PC-3 (cell line): Measurements from ENCODE around the gene ISG20. TPM values are rescaled to one million over a fixed set of nuclear protein-coding genes. Genes with fewer than 3 reads are reported as not detected.

Experiments
- ATAC-seq: fragments of 200-7000 bp; cut with Tn5 transposase; 2 replicates; pipeline ENCODE4 v1.9.1; 2020; ENCODE audit warnings: mild to moderate bottlenecking, moderate library complexity
- BruUV-seq: library from RNA; stranded (reverse); fragments of 400-500 nt; replicated peaks from 2 replicates; lab custom pipeline; 2021; lab: Mats Ljungman, UMichigan
- CTCF ChIA-PET: fragments of 300-600 bp; sonication (Branson Sonifier 250); formaldehyde crosslinking; loops from one replicate; lab custom pipeline; 2022; ENCODE audit warnings: antibody characterized with exemption; lab: Charles Lee
- POLR2A ChIA-PET: fragments of 300-600 bp; sonication (Branson Sonifier 250); formaldehyde crosslinking; loops from one replicate; lab custom pipeline; 2022; ENCODE audit warnings: antibody characterized with exemption; ENCODE audit not compliant: unreplicated experiment; lab: Charles Lee
- DNase-seq: peaks from one replicate; pipeline ENCODE4 v3.0.0-alpha.2; 2015
- H2AFZ ChIP-seq: fragments of 300-600 bp; sonication (generic); 2 replicates; pipeline ENCODE4 v1.6.0; 2016; ENCODE audit warnings: antibody characterized with exemption, low read length
- H3F3A ChIP-seq: fragments of 300-600 bp; sonication (generic); one replicate; pipeline ENCODE4 v1.6.0; 2017; ENCODE audit warnings: antibody characterized with exemption, low read length, control low read depth, mild to moderate bottlenecking; ENCODE audit not compliant: unreplicated experiment
- H3K27ac ChIP-seq: fragments of 300-600 bp; sonication (generic); 2 replicates; pipeline ENCODE4 v1.5.1; 2016; ENCODE audit warnings: mild to moderate bottlenecking, low read length
- H3K27me3 ChIP-seq: fragments of 300-600 bp; sonication (generic); 2 replicates; pipeline ENCODE4 v1.6.1; 2016; ENCODE audit warnings: low read length, mixed read lengths
- H3K36me3 ChIP-seq: fragments of 300-600 bp; sonication (generic); 2 replicates; pipeline ENCODE4 v1.6.1; 2016; ENCODE audit warnings: low read depth, mixed run types, low read length, mixed read lengths
- H3K4me1 ChIP-seq: fragments of 300-600 bp; sonication (generic); 2 replicates; pipeline ENCODE4 v1.5.1; 2016; ENCODE audit warnings: low read length; ENCODE audit not compliant: insufficient read depth
- H3K4me2 ChIP-seq: fragments of 300-600 bp; sonication (generic); 2 replicates; pipeline ENCODE4 v1.6.0; 2016; ENCODE audit warnings: low read length
- H3K4me3 ChIP-seq: fragments of 300-600 bp; sonication (generic); 2 replicates; pipeline ENCODE4 v1.5.1; 2016; ENCODE audit warnings: mild to moderate bottlenecking, low read length, mixed read lengths
- H3K79me2 ChIP-seq: fragments of 300-600 bp; sonication (generic); 2 replicates; pipeline ENCODE4 v1.6.1; 2017; ENCODE audit warnings: low read length, mixed read lengths
- H3K9ac ChIP-seq: fragments of 300-600 bp; sonication (generic); 2 replicates; pipeline ENCODE4 v1.6.0; 2016; ENCODE audit warnings: mild to moderate bottlenecking, low read length
- H3K9me2 ChIP-seq: fragments of 300-600 bp; sonication (generic); replicated peaks from 2 replicates; pipeline ENCODE4 v1.6.1; 2016; ENCODE audit warnings: mixed run types, low read length, mixed read lengths
- H3K9me3 ChIP-seq: fragments of 300-600 bp; sonication (generic); 2 replicates; pipeline ENCODE4 v1.6.1; 2016; ENCODE audit warnings: low read length, mixed read lengths
- H4K20me1 ChIP-seq: fragments of 300-600 bp; sonication (generic); 2 replicates; pipeline ENCODE4 v1.6.1; 2016; ENCODE audit warnings: low read length, mixed read lengths
- EZH2 ChIP-seq: fragments of 300-600 bp; sonication (generic); IDR thresholded peaks from one replicate; pipeline ENCODE4 v1.6.1; 2017; ENCODE audit warnings: antibody characterized with exemption, mild to moderate bottlenecking, low read length; ENCODE audit not compliant: unreplicated experiment
- EZH2phosphoT487 ChIP-seq: fragments of 300-600 bp; sonication (generic); IDR thresholded peaks from 2 replicates; pipeline ENCODE4 v1.6.1; 2018; ENCODE audit warnings: mild to moderate bottlenecking, antibody characterized with exemption, low read length, borderline replicate concordance
- intact Hi-C: fragments of 100-400 bp; cut with micrococcal nuclease; formaldehyde crosslinking; loops from 2 replicates; pipeline ENCODE4 v1.9.0; 2023
- total RNA-seq: library from RNA; depleted of rRNA; stranded (reverse); fragments of >200 nt; gene quantifications from 2 replicates; pipeline ENCODE4 v1.2.3, GENCODE V29; 2014
- TF ChIP-seq, protein P1 (sequence below): fragments of 300-600 bp; sonication (generic); conservative IDR thresholded peaks from 2 replicates; pipeline ENCODE4 v1.5.1; 2017; ENCODE audit warnings: antibody characterized with exemption, low read depth, mild to moderate bottlenecking, low read length

ISG20 gene
- total RNA-seq, 1 experiment from 2014 or later, result 64.0 TPM

DNA sequence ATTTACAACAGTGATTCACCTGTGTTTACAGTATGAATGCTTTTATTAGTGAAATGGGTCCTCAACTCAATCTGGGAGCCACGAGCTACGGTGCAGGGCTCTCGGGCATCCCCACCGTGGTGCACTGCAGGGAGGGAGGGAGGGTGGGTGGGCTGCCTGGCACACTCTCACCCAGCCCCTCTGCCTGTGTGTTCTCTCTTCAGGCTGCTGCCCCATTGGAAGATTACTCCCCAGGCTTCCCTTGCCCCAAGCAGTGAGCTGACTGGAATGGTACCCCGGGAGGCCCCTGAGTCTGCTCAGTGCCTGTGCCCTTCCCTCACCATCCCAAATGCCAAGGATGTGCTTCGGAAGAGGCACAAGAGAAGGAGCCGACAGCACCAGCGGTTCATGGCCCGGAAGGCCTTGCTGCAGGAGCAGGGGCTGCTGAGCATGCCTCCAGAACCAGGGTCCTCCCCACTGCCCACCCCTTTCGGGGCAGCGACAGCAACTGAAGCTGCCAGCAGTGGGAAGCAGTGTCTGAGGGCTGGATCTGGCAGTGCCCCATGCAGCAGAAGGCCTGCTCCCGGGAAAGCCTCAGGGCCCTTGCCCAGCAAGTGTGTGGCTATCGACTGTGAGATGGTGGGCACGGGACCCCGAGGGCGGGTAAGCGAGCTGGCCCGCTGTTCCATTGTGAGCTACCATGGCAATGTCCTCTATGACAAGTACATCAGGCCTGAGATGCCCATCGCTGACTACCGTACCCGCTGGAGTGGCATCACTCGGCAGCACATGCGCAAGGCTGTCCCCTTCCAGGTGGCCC lies 12.7 kb upstream of the ISG20 start:
- H3K4me1 ChIP-seq, result peaks cover 72% of the 10 kb centered on the region
- H3K4me2 ChIP-seq, result 0 out of 2 replicates have a peak overlapping the region, but pooled peaks have one; percentile 9
- ChIA-PET POLR2A (no interaction called here), CTCF (no interaction called here)
- intact Hi-C loops, result loop anchor here (10.0 kb wide), 1 partner anchor 209 kb away; no protein-coding TSS in a partner anchor
- no peak overlapping the region for H2AFZ ChIP-seq
- DNase-seq (no peak), ATAC-seq (no peak)
- no peaks in the 10 kb centered on the region for H3F3A ChIP-seq
- H3K27ac ChIP-seq, result no peak overlapping the region
- H3K27me3 ChIP-seq, result no peaks in the 10 kb centered on the region
- TF ChIP-seq EZH2 (no peak), EZH2phosphoT487 (no peak)
- TF ChIP-seq, protein P1, sequence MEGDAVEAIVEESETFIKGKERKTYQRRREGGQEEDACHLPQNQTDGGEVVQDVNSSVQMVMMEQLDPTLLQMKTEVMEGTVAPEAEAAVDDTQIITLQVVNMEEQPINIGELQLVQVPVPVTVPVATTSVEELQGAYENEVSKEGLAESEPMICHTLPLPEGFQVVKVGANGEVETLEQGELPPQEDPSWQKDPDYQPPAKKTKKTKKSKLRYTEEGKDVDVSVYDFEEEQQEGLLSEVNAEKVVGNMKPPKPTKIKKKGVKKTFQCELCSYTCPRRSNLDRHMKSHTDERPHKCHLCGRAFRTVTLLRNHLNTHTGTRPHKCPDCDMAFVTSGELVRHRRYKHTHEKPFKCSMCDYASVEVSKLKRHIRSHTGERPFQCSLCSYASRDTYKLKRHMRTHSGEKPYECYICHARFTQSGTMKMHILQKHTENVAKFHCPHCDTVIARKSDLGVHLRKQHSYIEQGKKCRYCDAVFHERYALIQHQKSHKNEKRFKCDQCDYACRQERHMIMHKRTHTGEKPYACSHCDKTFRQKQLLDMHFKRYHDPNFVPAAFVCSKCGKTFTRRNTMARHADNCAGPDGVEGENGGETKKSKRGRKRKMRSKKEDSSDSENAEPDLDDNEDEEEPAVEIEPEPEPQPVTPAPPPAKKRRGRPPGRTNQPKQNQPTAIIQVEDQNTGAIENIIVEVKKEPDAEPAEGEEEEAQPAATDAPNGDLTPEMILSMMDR, result no peak
- no peak overlapping the region for H3K4me3 ChIP-seq
- BruUV-seq, result no TSS peak
- peaks cover 57% of the 10 kb centered on the region for H3K36me3 ChIP-seq
- peaks cover 30% of the 10 kb centered on the region; the same call in 1 of the 2 replicates for H4K20me1 ChIP-seq
- peaks cover 94% of the 10 kb centered on the region for H3K79me2 ChIP-seq
- no peak overlapping the region for H3K9ac ChIP-seq
- H3K9me2 ChIP-seq, result no peaks in the 10 kb centered on the region
- no peaks in the 10 kb centered on the region for H3K9me3 ChIP-seq

DNA sequence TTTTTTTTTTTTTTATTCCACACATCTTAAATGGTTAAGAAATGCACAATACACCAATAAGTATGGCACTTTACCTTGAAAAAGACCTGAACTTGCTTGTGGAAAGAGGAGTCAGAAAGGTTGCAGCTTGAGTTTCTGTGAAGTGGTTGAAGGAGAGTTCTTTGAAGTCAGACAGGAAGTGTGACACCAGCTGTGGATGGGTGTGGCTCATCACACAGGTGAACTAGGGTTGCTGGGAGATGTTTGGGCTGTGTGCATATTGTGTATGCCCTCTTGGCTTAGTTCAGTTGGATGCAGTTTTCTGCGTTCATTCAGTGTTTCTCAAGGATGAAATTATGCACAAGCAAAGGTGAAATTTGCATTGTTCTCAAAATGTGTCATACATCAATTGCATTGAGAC lies 11.4 kb upstream of the ISG20 start:
- peaks cover 30% of the 10 kb centered on the region; the same call in 1 of the 2 replicates for H4K20me1 ChIP-seq
- no peaks in the 10 kb centered on the region for H3F3A ChIP-seq
- H3K79me2 ChIP-seq, result peaks cover 92% of the 10 kb centered on the region
- BruUV-seq, result no TSS peak
- peaks cover 67% of the 10 kb centered on the region for H3K36me3 ChIP-seq
- no peak overlapping the region for H3K4me3 ChIP-seq
- H3K27ac ChIP-seq, result no peak overlapping the region
- POLR2A ChIA-PET, result no interaction called here
- no peaks in the 10 kb centered on the region for H3K9me2 ChIP-seq
- H2AFZ ChIP-seq, result no peak overlapping the region
- no peaks in the 10 kb centered on the region for H3K9me3 ChIP-seq
- H3K9ac ChIP-seq, result no peak overlapping the region
- DNase-seq (no peak), ATAC-seq (no peak)
- H3K4me1 ChIP-seq, result peaks cover 72% of the 10 kb centered on the region
- peak overlapping the region; percentile 9 for H3K4me2 ChIP-seq
- intact Hi-C loops, result loop anchor here (10.0 kb wide), 1 partner anchor 207 kb away; no protein-coding TSS in a partner anchor
- no peaks in the 10 kb centered on the region for H3K27me3 ChIP-seq
- no peak for TF ChIP-seq EZH2
- TF ChIP-seq, protein P1, result no peak
- TF ChIP-seq EZH2phosphoT487, result no peak
- CTCF ChIA-PET, result no interaction called here
